Muscle layer of duodenum (tissue), 2 donors: ENCODE measurements around the gene F12.
A peak's percentile ranks its signal among the peaks of the same experiment; 100 is the strongest.

Source experiments
- H3K27ac ChIP-seq: one replicate; pipeline ENCODE4 v1.7.0; 2013; ENCODE audit warnings: mild to moderate bottlenecking, low read length
- H3K27me3 ChIP-seq: one replicate; pipeline ENCODE4 v1.7.0; 2013; ENCODE audit warnings: low read depth, mild to moderate bottlenecking, control low read depth, low read length
- H3K36me3 ChIP-seq, 2 donors: one replicate each; pipeline ENCODE4 v1.7.0; 2013; ENCODE audit warnings: low read length in 2 of 2, control low read depth in 1 of 2, mild to moderate bottlenecking in 1 of 2; ENCODE audit not compliant: insufficient read depth in 2 of 2, control insufficient read depth in 1 of 2
- H3K4me1 ChIP-seq, 2 donors: one replicate each; pipeline ENCODE4 v1.7.0; 2013; ENCODE audit warnings: low read length in 2 of 2, mild to moderate bottlenecking in 2 of 2, control low read depth in 1 of 2, moderate library complexity in 1 of 2; ENCODE audit not compliant: insufficient read depth in 2 of 2, control insufficient read depth in 1 of 2
- H3K4me3 ChIP-seq, 2 donors: one replicate each; pipeline ENCODE4 v1.7.0; 2013; ENCODE audit warnings: low read length in 2 of 2, low read depth in 1 of 2, mild to moderate bottlenecking in 1 of 2
- H3K9me3 ChIP-seq, 2 donors: one replicate each; pipeline ENCODE4 v1.7.0; 2013; ENCODE audit warnings: low read length in 2 of 2, control low read depth in 1 of 2, mild to moderate bottlenecking in 1 of 2; ENCODE audit not compliant: control insufficient read depth in 1 of 2
- donor health status: healthy.

F12 gene

DNA sequence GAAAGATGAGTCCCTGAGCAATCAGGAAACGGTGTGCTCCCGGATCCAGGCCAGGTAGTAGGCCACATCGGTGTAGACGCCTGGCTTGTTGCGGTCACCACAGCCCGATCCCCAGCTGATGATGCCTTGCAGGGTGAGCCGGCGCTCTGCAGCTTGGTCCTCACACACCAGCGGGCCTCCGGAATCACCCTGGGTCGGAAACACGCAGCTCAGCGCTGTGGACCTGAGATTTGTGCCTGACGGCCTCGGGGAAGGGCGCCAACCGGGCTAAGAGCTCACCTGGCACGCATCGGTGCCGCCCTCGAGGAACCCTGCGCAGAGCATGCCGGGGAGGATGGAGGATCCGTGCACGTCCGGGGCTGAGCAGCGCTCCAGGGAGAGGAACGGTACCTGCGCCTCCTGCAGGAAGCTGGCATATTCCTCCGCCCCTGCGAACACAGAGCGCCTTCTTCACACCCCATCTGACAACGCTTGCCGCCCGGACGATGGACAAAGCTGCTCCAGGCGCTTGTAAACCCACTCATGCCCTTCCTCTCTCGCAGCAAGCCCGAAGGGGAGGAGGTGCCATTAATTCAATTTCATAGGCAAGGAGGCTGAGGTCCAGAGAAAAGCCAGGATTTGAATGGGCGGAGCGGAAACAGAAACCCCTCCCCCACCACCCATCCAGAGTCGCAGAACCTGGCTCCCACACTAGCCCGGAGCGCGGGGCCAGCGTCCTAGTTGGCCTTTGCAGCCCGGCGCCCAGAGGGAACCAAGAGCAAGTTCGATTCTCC is 6.9 kb downstream of the F12 start:
- Histone ChIP-seq H3K27me3 (peaks cover 41% of the 10 kb centered on the region), H3K9me3 (no peaks in the 10 kb centered on the region), H3K4me3 (peak overlapping the region in 1 of 2 donors; percentile 48), H3K36me3 (no peaks in the 10 kb centered on the region), H3K4me1 (peaks cover 3 to 39% of the 10 kb centered on the region in 2 donors), H3K27ac (no peak overlapping the region)

DNA sequence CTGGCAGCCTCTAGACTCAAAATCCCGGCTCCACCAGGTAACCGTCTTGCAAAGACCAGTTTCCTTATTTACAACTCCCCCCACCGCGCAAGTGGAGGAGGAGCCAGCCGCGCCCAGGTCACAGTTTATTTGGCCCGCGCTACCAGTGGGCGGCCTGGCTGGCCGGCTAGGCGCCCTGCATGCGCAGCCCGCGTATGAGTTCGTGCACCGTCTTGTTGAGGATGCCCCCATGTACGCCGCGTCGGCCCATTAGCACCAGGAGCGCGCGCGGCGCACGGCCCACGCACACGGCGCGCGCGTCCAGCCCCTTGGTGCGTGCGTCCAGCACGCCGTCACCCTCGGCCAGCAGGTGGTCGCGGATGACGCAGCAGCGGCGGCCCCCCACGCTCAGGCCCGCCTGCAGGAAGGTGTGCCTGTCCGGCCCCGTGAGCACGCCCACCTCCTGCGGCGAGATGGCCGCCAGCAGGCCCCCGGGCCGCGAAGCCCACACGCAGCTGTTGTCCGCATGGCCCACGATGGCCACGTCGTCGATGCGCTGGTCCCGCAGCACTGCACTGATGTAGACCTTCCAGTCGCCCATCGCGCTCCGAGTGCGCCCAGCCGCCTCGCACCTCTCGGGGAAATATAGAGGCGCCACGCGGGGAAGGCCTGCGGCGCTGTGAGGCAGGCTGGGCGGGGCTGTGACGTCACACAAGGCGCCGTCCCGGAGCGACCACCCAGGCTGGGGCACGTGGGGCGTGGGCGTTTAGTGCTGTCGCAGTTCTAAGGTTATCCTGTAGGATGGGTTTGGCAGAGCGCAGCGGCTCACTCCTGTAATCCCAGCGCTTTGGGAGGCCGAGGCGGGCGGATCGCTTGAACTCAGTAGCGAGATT is 9.1 kb downstream of the F12 start, which contains the start of gene PFN3:
Gene PFN3, minus strand, starts transcription at position 665 of the 872 bp plus-strand sequence. Its CDS starts 85 bp downstream, at position 580.
- H3K4me1 ChIP-seq, result peaks cover 3 to 39% of the 10 kb centered on the region in 2 donors
- peaks cover 41% of the 10 kb centered on the region for H3K27me3 ChIP-seq
- H3K27ac ChIP-seq, result peak within 1 kb of the TSS; percentile 67
- no peak within 1 kb of the TSS for H3K4me3 ChIP-seq
- H3K9me3 ChIP-seq, result no peaks in the 10 kb centered on the region
- no peaks in the 10 kb centered on the region for H3K36me3 ChIP-seq

DNA sequence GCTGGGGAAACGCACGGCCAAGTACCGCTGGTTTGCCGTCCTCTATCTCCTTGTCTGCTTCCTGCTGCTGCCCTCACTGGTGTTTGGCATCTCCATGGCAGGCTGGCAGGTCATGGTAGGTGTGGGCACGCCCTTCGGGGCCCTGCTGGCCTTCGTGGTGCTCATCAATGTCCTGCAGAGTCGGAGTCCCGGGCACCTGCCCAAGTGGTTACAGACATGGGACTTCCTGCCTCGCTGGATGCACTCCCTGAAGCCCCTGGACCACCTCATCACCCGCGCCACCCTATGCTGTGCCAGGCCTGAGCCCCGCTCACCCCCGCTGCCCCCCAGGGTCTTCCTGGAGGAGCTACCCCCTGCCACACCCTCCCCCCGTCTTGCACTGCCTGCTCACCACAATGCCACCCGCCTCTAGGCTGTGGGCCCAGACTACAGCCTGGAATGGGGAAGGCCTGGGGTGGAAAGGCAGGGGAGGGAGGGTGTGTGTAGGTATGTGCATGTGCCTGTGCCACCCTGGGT is 11.4 kb downstream of the F12 start:
- Histone ChIP-seq H3K27me3 (peaks cover 35% of the 10 kb centered on the region), H3K4me3 (no peak overlapping the region), H3K4me1 (peaks cover under 1 to 21% of the 10 kb centered on the region in 2 donors), H3K36me3 (no peaks in the 10 kb centered on the region), H3K9me3 (no peaks in the 10 kb centered on the region), H3K27ac (no peak overlapping the region)

DNA sequence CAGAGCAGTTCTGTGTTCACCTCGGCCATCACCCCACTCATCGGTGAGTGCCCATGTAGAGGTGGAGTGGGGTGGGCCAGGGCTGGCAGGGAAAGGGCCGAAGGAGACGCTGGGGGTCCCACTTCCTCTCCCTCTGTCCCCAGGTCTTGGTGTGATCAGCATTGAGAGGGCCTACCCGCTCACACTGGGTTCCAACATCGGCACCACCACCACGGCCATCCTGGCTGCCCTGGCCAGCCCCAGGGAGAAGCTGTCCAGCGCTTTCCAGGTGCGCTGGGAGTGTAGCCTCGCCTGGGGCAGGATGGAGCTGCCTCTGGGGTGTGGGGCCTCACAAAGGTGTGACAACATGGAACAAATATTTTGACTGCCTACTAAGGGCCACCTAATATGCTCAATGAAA is 12.6 kb downstream of the F12 start:
- Histone ChIP-seq H3K9me3 (no peaks in the 10 kb centered on the region), H3K27ac (no peak overlapping the region), H3K4me1 (peaks cover 0 to 11% of the 10 kb centered on the region in 2 donors), H3K27me3 (peaks cover 23% of the 10 kb centered on the region), H3K36me3 (no peaks in the 10 kb centered on the region), H3K4me3 (no peak overlapping the region)

DNA sequence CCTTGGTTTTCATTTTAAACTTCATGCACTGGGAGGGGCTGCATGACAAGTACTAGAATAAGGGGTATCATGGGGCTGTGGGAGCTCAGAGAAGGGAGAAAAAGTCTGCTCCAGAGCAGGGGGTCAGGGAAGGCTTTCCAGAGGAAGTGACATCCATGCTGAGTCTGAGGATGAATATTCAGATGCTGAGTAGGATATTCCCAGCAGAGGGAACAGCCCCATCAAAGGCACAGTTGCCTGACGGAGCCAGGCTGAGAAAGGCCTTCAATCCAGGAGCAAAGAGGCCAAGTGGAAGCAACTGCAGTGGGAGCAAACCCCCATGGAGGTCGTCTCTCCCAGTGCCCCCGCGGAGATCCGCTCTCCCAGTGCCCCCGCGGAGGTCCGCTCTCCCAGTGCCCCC is 13.3 kb downstream of the F12 start:
- no peaks in the 10 kb centered on the region for H3K9me3 ChIP-seq
- peaks cover 16% of the 10 kb centered on the region for H3K27me3 ChIP-seq
- peaks cover 0 to 11% of the 10 kb centered on the region in 2 donors for H3K4me1 ChIP-seq
- no peak overlapping the region for H3K4me3 ChIP-seq
- H3K36me3 ChIP-seq, result no peaks in the 10 kb centered on the region
- no peak overlapping the region for H3K27ac ChIP-seq

DNA sequence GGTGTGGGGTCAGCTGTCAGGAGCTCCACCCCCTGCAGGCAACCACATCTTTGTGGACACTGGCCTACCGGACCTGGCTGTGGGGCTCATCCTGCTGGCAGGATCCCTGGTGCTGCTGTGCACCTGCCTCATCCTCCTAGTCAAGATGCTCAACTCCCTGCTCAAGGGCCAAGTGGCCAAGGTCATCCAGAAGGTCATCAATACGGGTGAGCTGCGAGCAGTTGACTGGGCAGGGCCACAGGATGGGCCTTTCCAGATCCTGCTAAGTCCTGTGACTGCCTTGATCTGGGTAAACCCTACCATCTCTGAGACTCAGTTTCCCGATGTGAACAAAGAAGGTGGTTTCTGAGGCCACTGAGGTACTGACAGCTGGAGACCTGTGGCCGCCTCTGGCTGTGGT is 15.4 kb downstream of the F12 start:
- Histone ChIP-seq H3K27ac (no peak overlapping the region), H3K27me3 (no peaks in the 10 kb centered on the region), H3K4me1 (peaks cover 4 to 5% of the 10 kb centered on the region in 2 donors), H3K9me3 (no peaks in the 10 kb centered on the region), H3K36me3 (no peaks in the 10 kb centered on the region), H3K4me3 (no peak overlapping the region)

DNA sequence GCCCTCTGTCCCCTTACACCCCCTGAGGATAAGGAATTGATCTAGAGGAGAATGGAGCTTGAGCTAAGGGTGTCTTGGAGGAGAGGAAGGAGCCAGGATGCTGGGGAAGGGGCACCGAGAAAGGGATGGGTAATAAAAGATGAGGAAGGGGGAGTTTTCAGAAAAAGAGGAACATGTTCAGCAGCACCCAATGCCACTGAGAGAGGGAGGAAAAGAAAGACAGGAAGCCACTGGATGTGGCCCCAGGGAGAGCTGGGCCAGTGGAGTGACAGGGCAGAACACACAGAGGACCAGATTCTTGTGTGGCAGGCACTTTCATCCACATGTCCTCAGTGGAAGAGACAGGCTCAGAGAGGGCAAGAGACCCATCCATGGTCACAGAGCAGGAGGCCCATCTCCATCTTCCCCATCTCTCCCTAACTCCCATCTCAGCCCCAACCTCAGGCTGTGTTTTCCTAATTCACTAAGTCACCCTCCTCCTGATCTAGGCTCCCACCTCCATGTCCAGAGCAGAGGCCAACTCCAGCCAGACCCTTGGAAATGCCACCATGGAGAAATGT is 16.1 kb downstream of the F12 start:
- Histone ChIP-seq H3K27me3 (no peaks in the 10 kb centered on the region), H3K36me3 (no peaks in the 10 kb centered on the region), H3K4me3 (no peak overlapping the region), H3K9me3 (no peaks in the 10 kb centered on the region), H3K4me1 (peaks cover 5 to 9% of the 10 kb centered on the region in 2 donors), H3K27ac (no peak overlapping the region)

DNA sequence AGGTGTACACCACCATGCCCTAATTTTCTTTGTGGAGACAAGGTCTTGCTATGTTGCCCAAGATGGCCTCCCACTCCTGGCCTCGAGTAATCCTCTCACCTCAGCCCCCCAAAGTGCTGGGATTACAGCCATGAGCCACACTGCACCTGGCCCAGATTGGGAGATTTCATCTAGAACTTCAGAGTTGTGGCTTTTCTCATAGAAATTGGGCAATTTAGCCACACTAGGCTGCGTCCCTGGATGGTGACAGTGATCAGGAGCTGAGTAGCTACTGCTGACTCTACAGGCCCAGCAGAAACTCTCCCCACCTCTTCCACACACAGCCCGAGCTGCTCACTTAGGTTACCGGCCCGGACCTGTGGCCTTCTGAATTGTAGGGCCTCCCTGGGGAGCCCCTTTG is 16.6 kb downstream of the F12 start:
- H3K9me3 ChIP-seq, result no peaks in the 10 kb centered on the region
- H3K27me3 ChIP-seq, result no peaks in the 10 kb centered on the region
- H3K27ac ChIP-seq, result no peak overlapping the region
- peaks cover 5 to 9% of the 10 kb centered on the region in 2 donors for H3K4me1 ChIP-seq
- H3K36me3 ChIP-seq, result no peaks in the 10 kb centered on the region
- H3K4me3 ChIP-seq, result no peak overlapping the region

DNA sequence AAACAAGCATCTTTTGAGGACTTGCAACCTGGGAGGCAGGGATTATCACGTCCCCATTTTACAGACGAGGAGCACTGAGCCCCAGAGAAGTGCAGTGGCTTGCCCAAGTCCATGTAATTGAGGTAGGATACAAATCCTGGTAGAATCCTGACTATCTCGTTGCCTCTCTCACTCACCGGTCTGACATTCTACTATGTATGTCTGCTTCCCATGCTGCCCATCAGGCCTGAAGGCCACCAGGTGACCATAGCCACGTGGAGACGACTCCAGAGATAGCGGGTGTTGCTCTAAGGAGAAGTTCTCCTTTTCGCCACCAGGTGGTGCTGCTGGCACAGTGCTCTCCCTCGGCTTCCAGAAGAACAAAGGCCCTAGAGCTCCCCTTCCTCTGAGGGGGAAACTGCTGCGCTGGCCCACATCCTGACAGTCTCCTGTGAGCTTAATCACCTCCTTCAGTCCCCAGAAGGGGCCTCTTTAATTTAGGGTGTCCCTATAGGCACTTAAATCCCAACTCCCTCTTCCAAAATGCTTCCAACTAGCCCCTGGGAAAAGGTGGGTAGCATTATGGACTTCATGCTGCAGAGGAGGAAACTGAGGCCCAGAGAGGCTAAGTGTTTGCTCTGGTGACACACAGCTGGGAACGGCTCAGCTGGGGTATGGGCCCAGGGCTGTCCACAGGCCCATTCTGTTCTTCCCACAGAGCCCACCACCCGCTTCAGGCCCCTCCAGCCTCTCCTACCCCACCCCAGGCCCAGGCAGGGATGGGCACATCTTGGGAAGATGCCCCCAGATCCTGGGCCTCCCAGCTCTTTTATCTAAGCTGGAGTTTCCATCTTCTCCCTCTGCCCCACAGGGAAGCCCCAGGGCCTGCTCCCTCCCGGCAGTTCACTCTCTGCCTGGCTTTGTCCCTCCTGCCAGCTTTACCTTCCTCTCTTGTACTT is 18.7 kb downstream of the F12 start:
- peaks cover 5 to 9% of the 10 kb centered on the region in 2 donors for H3K4me1 ChIP-seq
- H3K27ac ChIP-seq, result no peak overlapping the region
- H3K27me3 ChIP-seq, result no peaks in the 10 kb centered on the region
- no peak overlapping the region for H3K4me3 ChIP-seq
- no peaks in the 10 kb centered on the region for H3K9me3 ChIP-seq
- H3K36me3 ChIP-seq, result no peaks in the 10 kb centered on the region

DNA sequence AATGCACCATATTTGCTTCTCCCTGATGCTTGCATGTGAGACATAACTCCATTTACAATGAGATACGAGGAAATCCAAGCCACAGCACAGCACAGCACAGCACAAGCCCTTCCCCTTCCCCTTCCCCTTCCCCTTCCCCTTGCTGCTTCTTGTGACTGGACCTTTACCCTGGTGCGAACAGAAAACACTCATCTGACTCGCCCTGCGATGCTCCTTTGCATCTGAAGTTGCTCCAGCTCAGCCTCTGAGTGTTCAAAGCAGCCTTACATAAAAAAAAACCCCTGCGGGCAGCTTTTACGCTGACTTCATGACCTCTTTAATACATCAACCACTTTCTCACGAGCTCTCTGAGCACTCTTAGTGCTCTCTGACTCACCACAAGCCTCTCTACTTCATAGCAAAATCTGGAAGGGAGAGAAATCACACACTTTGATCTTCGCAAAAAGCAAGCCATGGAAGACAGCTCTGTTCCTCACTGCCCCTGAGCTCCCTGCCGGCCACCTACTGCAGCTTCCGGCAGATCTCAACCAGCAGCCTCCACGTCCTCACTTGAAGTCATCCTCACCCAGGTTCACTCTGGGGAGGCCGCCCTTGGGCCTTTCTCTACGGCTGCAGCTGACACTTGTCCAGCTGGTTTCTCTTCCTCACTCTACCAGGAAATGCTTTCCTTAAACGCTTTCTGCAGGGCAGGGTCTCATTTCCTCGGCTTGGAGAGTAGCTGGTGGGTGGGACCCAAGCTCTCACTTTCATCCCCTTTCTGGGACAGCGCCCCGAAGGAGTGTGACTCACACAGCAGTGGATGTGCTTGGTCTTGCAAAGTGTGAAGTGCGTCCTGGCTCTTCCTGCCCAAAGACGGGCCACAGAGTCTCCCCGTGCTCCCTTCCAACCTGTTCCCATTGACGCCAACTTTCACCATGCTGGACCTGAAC is 19.9 kb downstream of the F12 start:
- Histone ChIP-seq H3K27ac (no peak overlapping the region), H3K9me3 (no peaks in the 10 kb centered on the region), H3K27me3 (no peaks in the 10 kb centered on the region), H3K36me3 (no peaks in the 10 kb centered on the region), H3K4me3 (no peak overlapping the region), H3K4me1 (peaks cover 5 to 9% of the 10 kb centered on the region in 2 donors)
